HepG2 (cell line): Measurements from ENCODE around the gene SNX19. TPM values are rescaled to one million over a fixed set of nuclear protein-coding genes. Genes with fewer than 3 reads are reported as not detected.

Experiments used
- ATAC-seq: fragments of 200-7000 bp; cut with Tn5 transposase; 3 replicates; pipeline ENCODE4 v1.9.1; 2020; ENCODE audit warnings: mild to moderate bottlenecking, moderate library complexity
- BruUV-seq: library from RNA; stranded (reverse); fragments of 400-500 nt; replicated peaks from 2 replicates; lab custom pipeline; 2021; lab: Mats Ljungman, UMichigan
- CTCF ChIA-PET: fragments of 300-600 bp; formaldehyde crosslinking; extraction: SDS; loops from one replicate; lab custom pipeline; 2021; ENCODE audit warnings: low total read pairs, inconsistent platforms, low intra/inter-chr PET ratio; lab: Yijun Ruan, JAX
- POLR2A ChIA-PET: fragments of 350-600 bp; sonication (Branson Sonifier 250); formaldehyde crosslinking; loops from one replicate; lab custom pipeline; 2020; ENCODE audit warnings: antibody characterized with exemption, inconsistent platforms; lab: Yijun Ruan, JAX
- DNase-seq: peaks from one replicate; pipeline ENCODE4 v3.0.0-alpha.2; 2015; ENCODE audit warnings: low spot score
- FAIRE-seq: peaks from 3 replicates; lab custom pipeline; 2011; peaks lifted over from hg19 to GRCh38; lab: Jason Lieb, UNC
- H2AFZ ChIP-seq: one replicate; pipeline ENCODE4 v1.6.1; 2011; ENCODE audit warnings: low read length, inconsistent platforms
- H3K27ac ChIP-seq: fragments of 300-600 bp; 3 replicates; pipeline ENCODE4 v1.8.0; 2011; ENCODE audit warnings: mixed run types, mild to moderate bottlenecking, mixed read lengths, low read length, inconsistent platforms; ENCODE audit not compliant: insufficient read depth; ENCODE audit errors: extremely low read length
- H3K27me3 ChIP-seq, 2 experiments: fragments of 200-600 bp in 1 of 2; 2 replicates in 1 of 2; 3 replicates in 1 of 2; pipeline versions ENCODE4 v1.6.0 to v1.8.0; 2011; ENCODE audit warnings: low read length in 2 of 2, mild to moderate bottlenecking in 2 of 2, moderate library complexity in 2 of 2, inconsistent platforms in 1 of 2; ENCODE audit not compliant: insufficient read depth in 2 of 2, control insufficient read depth in 1 of 2
- H3K36me3 ChIP-seq, 2 experiments: fragments of 200-600 bp in 1 of 2; replicated peaks in 1 of 2; 2 replicates in 1 of 2; 3 replicates in 1 of 2; pipeline versions ENCODE4 v1.5.1 to v1.8.0; 2011; ENCODE audit warnings: low read length in 2 of 2, inconsistent platforms in 1 of 2; ENCODE audit not compliant: insufficient read depth in 2 of 2, control insufficient read depth in 1 of 2
- H3K4me1 ChIP-seq: 2 replicates; pipeline ENCODE4 v1.5.1; 2012; ENCODE audit warnings: low read length, inconsistent platforms; ENCODE audit not compliant: insufficient read depth
- H3K4me2 ChIP-seq: 2 replicates; pipeline ENCODE4 v1.6.0; 2011; ENCODE audit warnings: low read depth, low read length, inconsistent platforms
- H3K4me3 ChIP-seq, 3 experiments: fragments of 200-600 bp in 1 of 3; sonication (generic), shearing (Covaris generic) in 1 of 3; replicated peaks in 1 of 3; 2 replicates each; pipeline ENCODE4 v1.5.1; 2011 to 2016; ENCODE audit warnings: low read length in 3 of 3, inconsistent platforms in 2 of 3, low read depth in 2 of 3, mild to moderate bottlenecking in 2 of 3, control low read depth in 1 of 3, mixed read lengths in 1 of 3; ENCODE audit not compliant: insufficient read depth in 1 of 3
- H3K79me2 ChIP-seq: one replicate; pipeline ENCODE4 v1.6.1; 2011; ENCODE audit warnings: low read length, inconsistent platforms; ENCODE audit not compliant: insufficient read depth
- H3K9ac ChIP-seq: 2 replicates; pipeline ENCODE4 v1.6.0; 2011; ENCODE audit warnings: mild to moderate bottlenecking, low read depth, low read length, inconsistent platforms; ENCODE audit not compliant: insufficient read depth
- H3K9me3 ChIP-seq: 2 replicates; pipeline ENCODE4 v1.5.1; 2012; ENCODE audit warnings: mild to moderate bottlenecking, low read length
- H4K20me1 ChIP-seq: 2 replicates; pipeline ENCODE4 v1.6.0; 2011; ENCODE audit warnings: inconsistent platforms, mild to moderate bottlenecking, low read length, moderate library complexity; ENCODE audit not compliant: insufficient read depth
- ASH2L ChIP-seq: fragments of 300-600, 200-600 bp; sonication (generic); IDR thresholded peaks from 2 replicates; pipeline ENCODE4 v1.7.0; 2017; ENCODE audit warnings: low read depth, mild to moderate bottlenecking, moderate library complexity, mixed read lengths, low read length; ENCODE audit not compliant: insufficient read length
- HDAC2 ChIP-seq: sonication (generic); formaldehyde crosslinking; IDR thresholded peaks from 2 replicates; pipeline ENCODE4 v1.4.0; 2020; ENCODE audit warnings: missing genetic modification reagents
- IRF1 ChIP-seq: sonication (generic); formaldehyde crosslinking; IDR thresholded peaks from 2 replicates; pipeline ENCODE4 v1.4.0; 2020; ENCODE audit warnings: low read depth, mild to moderate bottlenecking, missing genetic modification reagents
- KDM5B ChIP-seq: sonication (generic); formaldehyde crosslinking; IDR thresholded peaks from 2 replicates; pipeline ENCODE4 v1.4.0; 2020; ENCODE audit warnings: missing genetic modification reagents, mild to moderate bottlenecking, borderline replicate concordance
- NCOR1 ChIP-seq: fragments of 200-600 bp; sonication (generic); IDR thresholded peaks from 2 replicates; pipeline ENCODE4 v1.7.0; 2017; ENCODE audit warnings: antibody characterized with exemption, low read length, borderline replicate concordance
- NR2C2 ChIP-seq: sonication (generic); formaldehyde crosslinking; IDR thresholded peaks from 2 replicates; pipeline ENCODE4 v1.4.0; 2020; ENCODE audit warnings: missing genetic modification reagents, mild to moderate bottlenecking, moderate library complexity, borderline replicate concordance
- POLR2AphosphoS2 ChIP-seq: IDR thresholded peaks from 2 replicates; pipeline ENCODE4 v1.6.1; 2011; ENCODE audit warnings: low read depth, low read length, improper control_type of control experiment
- TFDP2 ChIP-seq: sonication (generic); formaldehyde crosslinking; IDR thresholded peaks from 2 replicates; pipeline ENCODE4 v1.4.0; 2020; ENCODE audit warnings: missing genetic modification reagents
- TGIF2 ChIP-seq: IDR thresholded peaks from 2 replicates; pipeline ENCODE4 v1.6.1; 2016; ENCODE audit warnings: control low read depth, missing compliant biosample characterization
- ZNF780A ChIP-seq: sonication (generic); formaldehyde crosslinking; IDR thresholded peaks from 2 replicates; pipeline ENCODE4 v1.8.0; 2022; ENCODE audit warnings: mild to moderate bottlenecking, missing genetic modification reagents, moderate library complexity
- WGBS: methylation state at CpG from one replicate; pipeline ENCODE4 v1.1.6; 2017; ENCODE audit warnings: low lambda C conversion rate; 5-methylcytosine and 5-hydroxymethylcytosine counted together
- in situ Hi-C: cut with HindIII; loops from 2 replicates; pipeline ENCODE4 v1.10.0; 2017; ENCODE audit warnings: low pct_unique_long_range_greater_than_20kb; ENCODE audit not compliant: extremely low pct_ligation_motif_present
- intact Hi-C: fragments of 100-400 bp; cut with micrococcal nuclease; formaldehyde crosslinking; loops from one replicate; pipeline ENCODE4 v1.10.0; 2022; ENCODE audit not compliant: unreplicated experiment
- polyA plus RNA-seq, 8 experiments: library from polyadenylated mRNA; depleted of rRNA in 3 of 8; stranded (reverse) in 7 of 8; unstranded in 1 of 8; fragments of >200 nt; fragmentation: Illumina TruSeq in 4 of 8; extraction: Trizol in 4 of 8; gene quantifications; 2 replicates each; pipeline versions ENCODE4 v1.2.1 to v1.2.3, GENCODE V29; 2011 to 2016; ENCODE audit warnings: low read depth in 4 of 8, missing spikeins in 1 of 8, mixed read lengths in 1 of 8; ENCODE audit not compliant: insufficient read depth in 1 of 8
- total RNA-seq, 5 experiments: library from RNA; depleted of rRNA; stranded (reverse); fragments of >200 nt; fragmentation: Illumina TruSeq; extraction: Trizol; gene quantifications; 2 replicates each; pipeline ENCODE4 v1.2.3, GENCODE V29; 2016; ENCODE audit warnings: low read depth in 1 of 5

Gene SNX19
- total and polyA plus RNA-seq, 2 of the 13 experiments (the other 11 are each of a cell fraction or from before 2014, with no cell fraction given), result 0.13 to 0.27 TPM

GRCh38 chr11:130868086-130868710 is 48.1 kb downstream of the SNX19 start:
- intact Hi-C loops (no loop called here), in situ Hi-C loops (loop anchor here (5.0 kb wide), 1 partner anchor 431 kb away; no protein-coding TSS in a partner anchor)
- Histone ChIP-seq H3K9ac (no peak overlapping the region), H3K4me3 (no peak overlapping the region), H3K36me3 (no peaks in the 10 kb centered on the region), H3K27me3 (peaks cover 0 to 5% of the 10 kb centered on the region in 2 experiments; a peak in 2 of 5 replicates), H3K4me1 (peaks cover 17% of the 10 kb centered on the region), H3K4me2 (no peak overlapping the region), H3K27ac (no peak overlapping the region), H3K79me2 (no peaks in the 10 kb centered on the region), H4K20me1 (no peaks in the 10 kb centered on the region), H2AFZ (no peak overlapping the region), H3K9me3 (no peaks in the 10 kb centered on the region)
- ChIA-PET CTCF (no interaction called here), POLR2A (no interaction called here)
- ATAC-seq (no peak), DNase-seq (no peak), FAIRE-seq (no peak)
- 47% methylated on average over 7 of the region's 8 CpGs for WGBS
- BruUV-seq, result no TSS peak
- TF ChIP-seq ASH2L, result no peak
- TF ChIP-seq HDAC2 (CRISPR knock-in tag), result no peak
- no peak for TF ChIP-seq KDM5B (CRISPR knock-in tag)
- no peak for TF ChIP-seq NCOR1
- TF ChIP-seq ZNF780A (CRISPR knock-in tag), result no peak
- no peak for TF ChIP-seq TFDP2 (CRISPR knock-in tag)
- no peak for TF ChIP-seq IRF1
- no peak for TF ChIP-seq POLR2AphosphoS2
- no peak for TF ChIP-seq TGIF2 (CRISPR knock-in tag)
- TF ChIP-seq NR2C2 (CRISPR knock-in tag), result no peak
